PC-9 (cell line): ENCODE results near the gene S100B. TPM values are rescaled to one million over a fixed set of nuclear protein-coding genes. Genes with fewer than 3 reads are reported as not detected.

ENCODE experiments used
- BruUV-seq: library from RNA; stranded (reverse); fragments of 400-500 nt; replicated peaks from 2 replicates; lab custom pipeline; 2021; lab: Mats Ljungman, UMichigan
- CTCF ChIA-PET: fragments of 300-600 bp; sonication (Branson Sonifier 250); formaldehyde crosslinking; loops from one replicate; lab custom pipeline; 2022; ENCODE audit warnings: antibody characterized with exemption; lab: Charles Lee
- POLR2A ChIA-PET: fragments of 300-600 bp; sonication (Branson Sonifier 250); formaldehyde crosslinking; loops from one replicate; lab custom pipeline; 2022; ENCODE audit warnings: antibody characterized with exemption; ENCODE audit not compliant: unreplicated experiment; lab: Charles Lee
- DNase-seq, 2 experiments: peaks; one replicate each; pipeline versions ENCODE4 v3.0.0 to v3.0.0-alpha.2; 2015 to 2022; ENCODE audit warnings: mixed read lengths in 1 of 2
- H2AFZ ChIP-seq: fragments of 200-600 bp; sonication (generic); 2 replicates; pipeline ENCODE4 v1.8.1; 2017; ENCODE audit warnings: antibody characterized with exemption
- H3F3A ChIP-seq: fragments of 200-600 bp; sonication (generic); 2 replicates; pipeline ENCODE4 v1.8.1; 2017; ENCODE audit warnings: antibody characterized with exemption, mild to moderate bottlenecking, low read depth; ENCODE audit not compliant: insufficient read depth
- H3K27ac ChIP-seq: fragments of 200-600 bp; sonication (generic); 2 replicates; pipeline ENCODE4 v1.6.1; 2016; ENCODE audit warnings: mixed run types
- H3K27me3 ChIP-seq: fragments of 200-600 bp; sonication (generic); 2 replicates; pipeline ENCODE4 v1.6.1; 2016; ENCODE audit warnings: low read depth, mixed run types; ENCODE audit not compliant: insufficient read depth
- H3K36me3 ChIP-seq: fragments of 200-600 bp; sonication (generic); 2 replicates; pipeline ENCODE4 v1.6.1; 2016; ENCODE audit warnings: low read depth, mixed run types
- H3K4me1 ChIP-seq: fragments of 200-600 bp; sonication (generic); replicated peaks from 2 replicates; pipeline ENCODE4 v1.6.1; 2016; ENCODE audit warnings: mixed run types; ENCODE audit not compliant: insufficient read depth
- H3K4me2 ChIP-seq: fragments of 200-600 bp; sonication (generic); 2 replicates; pipeline ENCODE4 v1.6.1; 2017; ENCODE audit warnings: mixed run types
- H3K4me3 ChIP-seq: fragments of 200-600 bp; sonication (generic); 2 replicates; pipeline ENCODE4 v1.6.1; 2016; ENCODE audit warnings: mixed run types
- H3K79me2 ChIP-seq: fragments of 200-600 bp; sonication (generic); 2 replicates; pipeline ENCODE4 v1.6.1; 2017; ENCODE audit warnings: low read depth, mixed run types
- H3K9me2 ChIP-seq: fragments of 200-600 bp; sonication (generic); 2 replicates; pipeline ENCODE4 v1.8.1; 2017; ENCODE audit warnings: mild to moderate bottlenecking; ENCODE audit not compliant: insufficient read depth
- H3K9me3 ChIP-seq: fragments of 200-600 bp; sonication (generic); 2 replicates; pipeline ENCODE4 v1.8.1; 2016; ENCODE audit warnings: low read depth; ENCODE audit not compliant: insufficient read depth
- H4K20me1 ChIP-seq: fragments of 200-600 bp; sonication (generic); 2 replicates; pipeline ENCODE4 v1.8.1; 2017; ENCODE audit not compliant: insufficient read depth
- CTCF ChIP-seq: fragments of 200-600 bp; sonication (generic); conservative IDR thresholded peaks from 2 replicates; pipeline ENCODE4 v1.6.1; 2017; ENCODE audit warnings: mixed run types, antibody characterized with exemption, mild to moderate bottlenecking, moderate library complexity
- EZH2 ChIP-seq: fragments of 200-600 bp; sonication (generic); IDR thresholded peaks from 2 replicates; pipeline ENCODE4 v1.8.0; 2017; ENCODE audit warnings: antibody characterized with exemption, low read depth
- intact Hi-C: fragments of 100-400 bp; cut with micrococcal nuclease; formaldehyde crosslinking; loops from one replicate; pipeline ENCODE4 v1.10.0; 2022; ENCODE audit not compliant: unreplicated experiment
- total RNA-seq: library from RNA; stranded (reverse); gene quantifications from 2 replicates; pipeline ENCODE4 v1.2.3, GENCODE V29; 2021

Gene S100B
- total RNA-seq, 1 experiment from 2014 or later: not detected

- DNase-seq: no peak
- H3K4me3 ChIP-seq: no peak overlapping the region
- ChIA-PET POLR2A (no interaction called here), CTCF (no interaction called here)
- H3K9me3 ChIP-seq: no peaks in the 10 kb centered on the region
- no TSS peak for BruUV-seq
- no peak overlapping the region for H2AFZ ChIP-seq
- H3K79me2 ChIP-seq: no peaks in the 10 kb centered on the region
- intact Hi-C loops: no loop called here
- TF ChIP-seq CTCF (no peak), EZH2 (no peak)
- H3K9me2 ChIP-seq: no peaks in the 10 kb centered on the region
- no peaks in the 10 kb centered on the region for H3F3A ChIP-seq
- H3K27me3 ChIP-seq: no peaks in the 10 kb centered on the region
- no peak overlapping the region for H3K4me2 ChIP-seq
- no peaks in the 10 kb centered on the region for H3K36me3 ChIP-seq
- H3K27ac ChIP-seq: no peak overlapping the region
- no peaks in the 10 kb centered on the region for H4K20me1 ChIP-seq
- no peaks in the 10 kb centered on the region for H3K4me1 ChIP-seq
Observed at GRCh38 chr21:46550116-46550941, 54.6 kb downstream of the S100B start.

GRCh38 chr21:46549650-46550049 is 55.2 kb downstream of the S100B start:
- no peaks in the 10 kb centered on the region for H3K9me2 ChIP-seq
- DNase-seq: no peak
- H3K4me1 ChIP-seq: no peaks in the 10 kb centered on the region
- H4K20me1 ChIP-seq: no peaks in the 10 kb centered on the region
- no peaks in the 10 kb centered on the region for H3K9me3 ChIP-seq
- H3F3A ChIP-seq: no peaks in the 10 kb centered on the region
- H2AFZ ChIP-seq: no peak overlapping the region
- ChIA-PET POLR2A (no interaction called here), CTCF (no interaction called here)
- H3K79me2 ChIP-seq: no peaks in the 10 kb centered on the region
- H3K27ac ChIP-seq: no peak overlapping the region
- H3K36me3 ChIP-seq: no peaks in the 10 kb centered on the region
- no TSS peak for BruUV-seq
- TF ChIP-seq CTCF (no peak), EZH2 (no peak)
- intact Hi-C loops: no loop called here
- no peak overlapping the region for H3K4me3 ChIP-seq
- H3K4me2 ChIP-seq: no peak overlapping the region
- H3K27me3 ChIP-seq: no peaks in the 10 kb centered on the region

Other genes starting within 250 kb of the S100B start
- gene DIP2A, start 146.2 kb downstream of the S100B start, total RNA-seq: 39.9 and 44.6 TPM in 2 replicates
- gene PRMT2, start 30.6 kb upstream of the S100B start, total RNA-seq: 64.5 and 82.0 TPM in 2 replicates